GM21528 (cell line): ENCODE measurements around the gene SLC6A13.

Source experiments
- ATAC-seq: cut with Tn5 transposase; IDR thresholded peaks from one replicate; pipeline ENCODE4 v1.9.1; 2021; ENCODE audit warnings: mild to moderate bottlenecking, moderate library complexity; ENCODE audit not compliant: unreplicated experiment, low FRiP score

Gene SLC6A13

DNA sequence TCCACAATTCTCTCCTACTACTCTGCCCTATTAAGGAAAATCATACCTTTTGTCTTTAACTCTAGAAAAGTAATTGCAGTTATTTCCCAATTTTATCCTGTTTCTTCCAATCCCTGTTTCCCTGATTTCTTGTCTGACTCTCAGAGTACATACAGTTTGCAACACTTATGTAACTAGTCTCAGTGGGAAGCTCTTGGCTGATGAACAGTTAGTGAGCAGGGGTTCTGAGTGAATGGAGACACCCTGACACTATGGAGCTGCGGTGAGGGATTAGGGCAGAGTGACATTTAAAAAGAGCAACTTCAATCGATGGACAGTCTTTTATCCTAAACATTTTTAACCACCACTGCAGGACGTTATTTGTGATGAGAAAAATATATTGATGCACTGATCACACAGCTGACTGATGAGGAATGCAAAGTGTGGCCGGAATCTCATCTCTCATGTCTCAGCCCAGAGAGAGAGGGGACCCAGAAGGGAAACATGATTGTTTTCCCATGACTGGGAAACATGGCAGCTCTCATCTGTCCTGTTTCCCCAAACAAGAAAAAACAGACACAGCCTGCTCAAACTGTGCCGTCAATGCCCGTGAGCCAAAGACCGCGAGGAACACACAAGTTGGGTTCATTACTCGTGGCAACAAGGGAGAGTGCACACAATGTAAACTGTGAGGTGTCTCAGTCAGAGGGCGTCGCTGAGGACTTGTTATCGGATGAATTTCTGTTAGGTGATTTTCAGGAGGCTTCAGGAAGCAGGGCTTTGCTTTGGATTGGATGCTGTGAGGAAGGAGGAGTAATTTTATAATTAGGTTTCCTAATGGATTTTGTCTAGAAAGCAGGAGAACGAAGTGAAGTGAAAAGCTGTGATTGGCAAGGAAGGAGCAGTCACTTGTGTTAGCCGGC is 5.2 kb upstream of the SLC6A13 start:
- no peak for ATAC-seq

DNA sequence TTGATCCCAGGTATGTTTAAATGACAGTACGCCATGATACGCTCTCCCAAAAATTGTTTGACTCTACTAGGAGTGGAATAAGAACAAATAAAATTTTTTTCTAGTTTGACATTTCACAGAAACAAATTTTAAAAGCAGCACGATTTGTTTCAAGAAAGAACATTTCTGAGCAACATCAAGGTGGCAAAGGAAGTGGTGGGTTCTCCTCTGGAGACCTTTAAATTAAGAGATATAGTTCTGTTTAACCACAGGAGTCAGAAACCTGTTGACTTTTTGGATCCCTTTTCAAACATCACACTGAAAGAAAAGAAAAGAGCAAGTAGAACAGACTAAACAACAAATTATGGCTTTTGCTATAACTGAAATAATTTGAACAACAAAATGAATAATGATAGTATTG is 2.5 kb upstream of the SLC6A13 start:
- no peak for ATAC-seq

DNA sequence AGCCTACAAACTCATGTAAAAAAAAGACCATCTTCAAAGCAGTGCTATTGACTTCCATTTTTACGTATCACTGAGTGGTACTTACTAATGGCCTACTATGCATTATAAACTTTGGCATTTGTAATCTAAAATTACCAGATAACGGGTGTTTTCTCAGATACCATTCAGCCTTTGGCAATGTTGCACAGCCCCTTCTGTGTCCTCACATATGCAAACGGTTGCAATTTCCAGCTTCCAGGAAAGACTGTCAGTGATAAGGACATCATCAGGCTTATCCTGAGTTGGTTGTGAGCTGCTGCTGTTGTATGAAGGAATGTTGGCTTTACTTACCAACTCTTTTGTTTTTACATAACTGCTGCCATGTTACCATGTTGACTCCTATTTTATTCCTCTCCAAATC is 1.6 kb upstream of the SLC6A13 start:
- no peak for ATAC-seq

DNA sequence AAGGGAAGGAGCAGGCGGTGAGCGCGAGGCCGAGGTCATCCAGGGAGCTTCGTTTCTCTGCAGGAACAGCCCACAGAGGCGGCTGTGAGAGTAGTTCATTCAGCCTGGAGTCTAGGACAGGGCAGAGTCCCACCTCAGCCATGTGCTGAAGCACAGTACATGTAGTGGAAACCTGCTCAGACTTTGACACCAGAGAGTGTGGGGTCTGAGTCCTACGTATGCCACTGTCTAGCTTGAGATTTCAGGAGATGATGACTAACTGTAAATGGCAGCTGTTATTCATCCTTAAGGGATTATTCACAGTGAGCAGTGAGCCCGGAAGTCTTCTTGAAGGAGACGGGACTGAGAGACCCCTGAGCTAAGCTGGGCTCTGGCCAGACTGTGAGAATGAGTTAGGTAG is 938 bp upstream of the SLC6A13 start:
- no peak for ATAC-seq

GRCh38 chr12:262113-262512 is 523 bp downstream of the SLC6A13 start:
- ATAC-seq, result no peak

DNA sequence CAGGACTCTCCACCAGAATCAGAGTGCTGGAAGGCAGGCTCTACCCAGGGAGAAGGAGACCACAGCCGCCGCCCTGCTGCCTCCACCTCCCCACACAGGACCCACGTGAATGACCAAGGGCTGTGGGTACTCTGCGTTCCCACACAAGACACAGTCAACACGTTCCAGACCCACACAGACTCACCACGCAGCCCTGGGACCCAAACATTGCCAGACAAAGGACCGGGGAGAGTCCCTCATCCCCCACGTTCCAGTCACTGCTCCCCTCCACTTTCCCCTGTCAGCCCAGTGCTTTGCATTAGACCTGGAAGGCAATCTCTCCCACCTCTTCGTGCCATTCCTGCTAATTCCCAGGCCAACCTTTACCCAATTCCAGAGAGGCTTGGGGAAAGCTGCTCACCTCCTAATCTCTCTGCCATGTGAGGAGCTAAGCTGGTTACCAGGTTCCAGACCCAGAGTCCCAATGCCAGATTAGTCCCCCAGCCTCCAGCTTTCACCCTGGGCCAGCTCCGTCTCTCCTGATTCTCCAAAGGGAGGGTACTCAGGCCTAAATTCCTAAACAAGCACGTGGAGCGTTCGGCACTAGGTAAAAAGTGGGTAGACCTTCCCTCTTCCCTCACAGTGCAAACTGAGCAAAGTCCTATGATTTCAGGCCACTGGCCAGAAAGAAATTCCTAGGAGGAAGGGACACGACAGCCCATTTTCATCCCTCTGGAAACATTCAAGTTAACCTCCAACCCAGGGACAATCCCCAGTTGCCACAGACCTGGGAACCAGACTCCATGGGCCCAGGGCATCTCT is 4.9 kb downstream of the SLC6A13 start:
- no peak for ATAC-seq

DNA sequence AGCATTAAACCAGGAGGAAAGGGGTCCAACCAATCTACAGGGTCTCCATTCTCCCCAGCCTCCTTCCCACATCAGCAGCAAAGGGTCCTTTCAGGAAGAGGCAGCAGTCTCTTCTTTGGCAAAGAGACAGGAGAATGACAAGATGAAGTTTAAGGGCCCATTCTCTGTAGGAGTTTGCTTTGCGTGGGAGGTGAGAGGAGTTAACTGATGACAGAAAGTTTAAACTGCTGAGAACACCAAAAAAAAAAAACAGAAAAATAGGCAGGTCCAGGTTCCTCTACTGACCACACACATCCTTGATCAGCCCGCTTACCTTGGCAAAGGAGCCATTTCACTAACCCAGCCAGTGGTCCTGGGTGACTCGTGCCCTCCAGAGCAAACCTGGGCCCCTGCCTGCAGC is 5.7 kb downstream of the SLC6A13 start:
- ATAC-seq, result no peak

- no peak for ATAC-seq
Measured at GRCh38 chr12:256225-256624, 6.4 kb downstream of the SLC6A13 start.

GRCh38 chr12:254912-255311 is 7.7 kb downstream of the SLC6A13 start:
- ATAC-seq, result no peak

DNA sequence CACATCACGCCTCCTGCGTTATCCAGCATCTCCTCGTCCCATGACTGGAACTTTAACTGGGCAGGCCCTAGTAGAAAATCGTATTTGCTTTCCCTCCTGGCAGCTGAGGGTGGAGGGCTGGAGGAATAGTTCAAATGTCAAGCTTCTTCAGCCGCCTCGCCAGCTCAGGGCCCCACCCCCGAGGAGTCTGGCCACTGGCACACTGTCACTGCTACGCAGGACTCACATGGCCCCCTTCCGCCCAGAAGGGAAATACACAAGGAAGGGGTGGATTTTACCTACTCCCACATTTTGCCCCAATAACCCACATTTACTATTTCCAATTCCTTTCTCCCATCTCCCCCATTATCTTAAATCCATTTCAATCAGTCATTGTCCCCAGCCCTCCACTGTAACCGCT is 8.6 kb downstream of the SLC6A13 start:
- ATAC-seq, result no peak

- ATAC-seq, result no peak
Measured at GRCh38 chr12:253116-253831, 9.4 kb downstream of the SLC6A13 start.

- ATAC-seq, result no peak
Measured at GRCh38 chr12:252636-253035, 10.0 kb downstream of the SLC6A13 start.

DNA sequence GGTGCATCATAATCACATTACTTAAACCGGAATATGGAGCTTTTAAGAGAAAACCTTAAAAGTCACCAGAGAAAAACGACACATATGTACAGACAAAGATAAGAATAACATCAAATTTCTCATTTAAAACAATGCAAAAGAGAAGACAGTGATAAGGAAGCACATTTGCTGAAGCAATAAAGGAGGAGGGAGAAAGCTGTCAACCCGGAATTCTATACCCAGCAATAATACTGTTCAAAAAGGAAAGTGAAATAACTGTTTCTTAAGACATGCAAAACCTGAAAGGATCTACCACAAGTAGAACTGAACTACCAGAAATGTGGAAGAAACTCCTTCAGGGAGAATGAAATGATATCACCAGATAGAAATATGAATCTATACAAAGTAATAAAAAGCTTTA is 15.4 kb downstream of the SLC6A13 start:
- ATAC-seq, result no peak

DNA sequence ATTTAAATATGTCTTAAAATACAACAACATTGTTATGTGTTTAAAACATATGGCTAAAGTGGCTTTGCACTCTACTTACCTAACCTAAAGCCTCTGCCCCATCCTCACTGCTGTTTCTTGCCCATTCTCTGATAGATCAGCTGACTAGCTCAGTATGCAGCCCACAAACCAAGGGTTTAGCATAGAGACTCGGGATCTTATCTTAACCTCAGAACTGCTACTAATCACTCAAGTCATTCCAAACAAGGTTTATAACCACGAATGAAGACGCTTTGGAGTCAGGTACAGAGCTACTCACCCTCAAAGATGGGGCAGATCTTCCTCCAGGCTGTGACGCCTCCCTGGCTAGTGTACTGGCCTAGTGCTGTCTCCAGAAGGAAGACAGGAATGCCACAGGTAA is 19.3 kb downstream of the SLC6A13 start:
- no peak for ATAC-seq

GRCh38 chr12:242496-242895 is 20.1 kb downstream of the SLC6A13 start:
- ATAC-seq, result no peak

GRCh38 chr12:241266-241665 is 21.4 kb downstream of the SLC6A13 start:
- ATAC-seq, result no peak

- ATAC-seq, result no peak
Measured at GRCh38 chr12:240566-240965, 22.1 kb downstream of the SLC6A13 start.

GRCh38 chr12:238736-239398 is 23.8 kb downstream of the SLC6A13 start:
- no peak for ATAC-seq

DNA sequence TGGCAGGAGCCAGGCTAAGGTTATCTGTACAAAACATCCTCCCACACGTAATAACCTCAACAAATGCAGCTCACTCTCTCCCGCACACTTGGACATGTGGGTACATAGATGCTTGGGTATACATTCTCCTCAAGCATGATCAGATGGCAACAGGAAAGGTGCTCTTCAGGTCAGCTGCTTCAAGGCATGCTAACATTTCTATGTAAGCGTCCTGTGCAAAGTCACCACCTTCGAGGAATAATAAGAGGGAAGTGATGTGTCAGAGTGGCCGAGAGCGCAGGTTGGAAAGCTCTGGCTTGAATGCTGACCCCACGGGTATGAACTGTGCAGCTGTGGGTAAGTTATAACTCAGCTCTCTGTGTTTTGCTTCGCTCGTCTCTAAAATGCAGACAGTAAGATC is 24.5 kb downstream of the SLC6A13 start:
- ATAC-seq, result no peak

DNA sequence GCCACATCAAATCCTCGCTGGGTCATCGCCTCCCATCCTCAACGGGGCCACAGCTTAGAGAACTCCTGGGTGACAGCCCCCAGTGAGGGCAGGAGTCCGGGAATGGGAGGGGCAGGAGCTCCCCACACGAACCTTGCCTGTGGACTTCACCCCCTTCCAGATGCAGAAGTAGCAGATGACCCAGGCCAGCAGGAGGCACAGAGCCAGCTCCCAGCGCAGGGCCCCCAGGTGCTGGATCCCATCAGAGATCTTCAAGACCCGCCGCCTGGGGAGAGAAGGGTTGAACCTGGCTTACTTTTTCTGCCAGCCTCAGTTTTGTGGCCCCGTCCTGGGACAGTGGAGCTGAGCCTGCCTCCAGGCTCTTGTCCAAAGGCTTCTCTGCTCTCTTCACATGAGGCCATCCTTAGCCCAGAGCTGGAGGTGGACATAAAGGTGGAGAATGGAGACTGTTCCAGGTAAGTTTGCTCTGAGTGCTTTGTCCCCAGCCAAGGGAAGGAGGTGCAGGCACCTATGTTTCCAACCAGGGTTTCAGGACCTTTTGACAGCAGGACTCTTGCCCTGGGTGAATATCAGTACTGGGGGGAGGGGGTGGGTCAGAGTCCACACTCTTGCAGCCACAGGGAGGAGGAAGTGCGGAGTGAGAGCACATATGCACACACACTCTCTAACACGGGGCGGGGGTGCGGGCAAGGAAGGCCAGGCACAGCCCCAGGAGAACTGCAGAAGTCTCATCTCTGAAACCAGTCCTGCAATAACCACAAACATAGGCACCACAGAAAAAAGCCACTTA is 25.4 kb downstream of the SLC6A13 start:
- ATAC-seq, result no peak
